AG09319 (cell line): ENCODE results near the gene NCKIPSD.

ENCODE experiments used
- DNase-seq: peaks from one replicate; pipeline ENCODE4 v3.0.0-alpha.2; 2010; ENCODE audit warnings: low read depth; ENCODE audit errors: extremely low read depth
- TF ChIP-seq, protein P1 (sequence below): IDR thresholded peaks from 2 replicates; pipeline ENCODE4 v1.5.1; 2011; ENCODE audit warnings: low read depth, mild to moderate bottlenecking, inconsistent platforms, low read length, moderate library complexity

Gene NCKIPSD

DNA sequence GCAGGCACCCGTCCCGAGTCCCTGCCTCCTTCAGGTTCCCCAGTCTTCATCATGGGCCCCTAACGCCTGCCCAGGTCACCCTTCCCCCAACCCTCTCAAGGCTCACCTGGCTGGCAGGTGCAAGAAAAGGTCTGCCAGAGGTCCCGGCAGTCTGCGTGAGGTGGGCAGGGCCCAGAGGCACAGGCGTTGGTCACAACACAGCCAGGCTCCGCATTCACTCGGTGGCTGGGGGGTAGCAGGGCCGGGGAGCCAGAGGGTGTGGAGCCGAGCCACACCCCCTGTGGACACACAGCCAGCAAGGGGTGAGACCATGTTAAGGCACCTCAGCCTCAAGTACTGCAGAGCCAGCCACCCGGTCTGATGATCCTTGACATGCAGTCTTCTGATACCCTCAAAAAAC lies 33.9 kb downstream of the NCKIPSD start:
- no peak for DNase-seq
- TF ChIP-seq, protein P1, sequence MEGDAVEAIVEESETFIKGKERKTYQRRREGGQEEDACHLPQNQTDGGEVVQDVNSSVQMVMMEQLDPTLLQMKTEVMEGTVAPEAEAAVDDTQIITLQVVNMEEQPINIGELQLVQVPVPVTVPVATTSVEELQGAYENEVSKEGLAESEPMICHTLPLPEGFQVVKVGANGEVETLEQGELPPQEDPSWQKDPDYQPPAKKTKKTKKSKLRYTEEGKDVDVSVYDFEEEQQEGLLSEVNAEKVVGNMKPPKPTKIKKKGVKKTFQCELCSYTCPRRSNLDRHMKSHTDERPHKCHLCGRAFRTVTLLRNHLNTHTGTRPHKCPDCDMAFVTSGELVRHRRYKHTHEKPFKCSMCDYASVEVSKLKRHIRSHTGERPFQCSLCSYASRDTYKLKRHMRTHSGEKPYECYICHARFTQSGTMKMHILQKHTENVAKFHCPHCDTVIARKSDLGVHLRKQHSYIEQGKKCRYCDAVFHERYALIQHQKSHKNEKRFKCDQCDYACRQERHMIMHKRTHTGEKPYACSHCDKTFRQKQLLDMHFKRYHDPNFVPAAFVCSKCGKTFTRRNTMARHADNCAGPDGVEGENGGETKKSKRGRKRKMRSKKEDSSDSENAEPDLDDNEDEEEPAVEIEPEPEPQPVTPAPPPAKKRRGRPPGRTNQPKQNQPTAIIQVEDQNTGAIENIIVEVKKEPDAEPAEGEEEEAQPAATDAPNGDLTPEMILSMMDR: no peak

DNA sequence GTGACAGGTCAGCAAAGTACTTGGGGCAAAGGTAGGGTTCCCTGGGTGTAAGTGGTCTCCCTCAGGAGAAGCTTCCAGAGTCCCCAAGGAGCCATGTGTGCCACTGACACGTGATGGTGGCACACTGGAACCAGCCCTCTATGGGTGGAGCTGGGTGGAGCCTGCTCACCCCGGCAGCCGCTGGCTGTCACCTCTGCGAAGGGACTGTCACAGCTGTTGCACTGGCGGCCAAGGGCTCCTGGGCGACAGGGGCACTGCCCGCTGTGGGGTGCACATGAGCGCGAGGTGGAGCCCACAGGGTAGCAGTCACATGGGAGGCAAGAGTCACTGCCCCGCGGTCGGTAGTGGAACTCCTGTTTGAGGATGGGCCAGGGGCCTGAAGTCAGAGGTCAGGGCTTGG lies 35.0 kb downstream of the NCKIPSD start:
- DNase-seq: no peak
- TF ChIP-seq, protein P1: no peak

DNA sequence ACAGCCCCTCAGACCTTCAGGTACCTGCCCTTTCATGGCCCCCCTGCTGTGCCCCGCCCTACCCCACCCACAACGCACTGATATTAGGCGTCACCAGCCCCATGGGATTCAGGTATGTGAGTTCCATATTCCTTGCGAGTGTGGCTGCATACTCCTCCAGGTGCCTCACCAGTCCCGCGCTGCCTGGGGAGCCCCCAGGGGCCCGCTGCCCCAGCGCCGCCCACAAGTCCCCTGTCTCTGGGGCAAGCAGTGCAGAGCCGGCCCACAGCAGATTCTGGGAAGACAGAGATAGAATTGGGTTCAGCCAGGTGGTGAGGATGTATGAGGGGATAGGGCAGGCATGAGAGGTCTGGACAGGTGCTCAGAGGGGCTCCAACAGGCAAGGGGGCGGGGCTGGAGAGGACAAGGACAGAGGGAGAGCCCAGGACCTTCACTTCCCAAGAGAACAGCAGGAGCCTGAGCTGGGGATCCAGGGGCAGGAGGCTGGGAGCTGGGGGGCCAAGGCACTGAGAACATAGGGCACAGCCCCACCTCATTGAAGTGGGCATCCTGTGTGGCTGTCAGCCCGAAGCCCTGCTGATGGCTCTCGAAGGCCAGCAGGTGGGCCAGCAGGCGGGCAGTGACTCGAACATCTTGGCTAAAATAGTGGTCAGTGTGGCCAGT lies 37.4 kb downstream of the NCKIPSD start:
- DNase-seq: no peak
- TF ChIP-seq, protein P1: no peak

GRCh38 chr3:48647714-48648113 lies 38.0 kb downstream of the NCKIPSD start:
- no peak for DNase-seq
- TF ChIP-seq, protein P1: no peak

- TF ChIP-seq, protein P1: no peak
- DNase-seq: no peak
Observed at GRCh38 chr3:48644898-48645760, 40.6 kb downstream of the NCKIPSD start.

DNA sequence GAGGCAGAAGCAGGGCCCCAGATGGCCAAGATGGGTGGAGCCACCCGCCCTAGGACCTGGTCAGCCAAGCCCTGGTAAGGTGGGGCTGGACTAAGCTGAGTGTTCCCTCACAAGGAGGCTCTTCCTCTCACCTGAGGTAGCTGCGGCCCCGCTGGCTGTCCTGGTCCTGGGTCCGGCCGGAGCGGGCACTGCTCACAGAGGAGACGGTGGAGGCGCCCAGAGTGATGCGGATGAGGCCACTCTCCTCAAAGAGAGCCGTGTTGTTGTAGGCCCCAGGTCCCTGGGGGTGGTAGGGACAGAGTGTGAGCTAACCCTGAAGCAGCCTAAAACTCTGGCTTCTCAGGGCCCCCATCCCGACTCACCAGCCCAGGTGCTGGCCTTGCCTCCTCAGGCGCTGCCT lies 43.1 kb downstream of the NCKIPSD start:
- TF ChIP-seq, protein P1: no peak
- no peak for DNase-seq

DNA sequence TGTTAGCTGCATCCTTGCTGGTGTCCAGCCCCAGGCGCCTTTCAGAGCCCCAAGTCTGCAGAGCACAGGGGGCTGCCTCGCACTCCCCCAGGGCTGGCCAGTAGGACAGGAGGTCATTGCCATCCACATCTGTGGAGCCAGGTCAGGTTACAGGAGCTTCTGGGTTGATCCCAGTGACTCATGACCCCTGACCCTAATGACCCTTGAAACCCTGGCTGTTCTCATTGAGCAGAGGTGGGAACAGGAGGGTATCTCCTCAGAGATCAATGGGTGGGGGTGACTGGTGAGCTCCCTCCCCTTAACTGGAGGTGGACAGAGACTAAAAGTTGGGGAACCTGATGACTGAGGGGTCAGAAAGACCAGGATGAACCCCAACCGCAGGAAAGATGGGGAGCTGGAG lies 44.3 kb downstream of the NCKIPSD start:
- TF ChIP-seq, protein P1: no peak
- DNase-seq: no peak
